NCI-H526 (cell line): ENCODE measurements around the gene ZDHHC7.
"Not testable (repeated sequence)": the region's sequence is repeated elsewhere in the genome, so short reads cannot be mapped to it uniquely, and the experiment has no call there.

ENCODE experiments used
- DNase-seq, 2 experiments: peaks; one replicate each; lab custom pipeline; 2025; lab: John Stamatoyannopoulos, UW

The ZDHHC7 gene

DNA sequence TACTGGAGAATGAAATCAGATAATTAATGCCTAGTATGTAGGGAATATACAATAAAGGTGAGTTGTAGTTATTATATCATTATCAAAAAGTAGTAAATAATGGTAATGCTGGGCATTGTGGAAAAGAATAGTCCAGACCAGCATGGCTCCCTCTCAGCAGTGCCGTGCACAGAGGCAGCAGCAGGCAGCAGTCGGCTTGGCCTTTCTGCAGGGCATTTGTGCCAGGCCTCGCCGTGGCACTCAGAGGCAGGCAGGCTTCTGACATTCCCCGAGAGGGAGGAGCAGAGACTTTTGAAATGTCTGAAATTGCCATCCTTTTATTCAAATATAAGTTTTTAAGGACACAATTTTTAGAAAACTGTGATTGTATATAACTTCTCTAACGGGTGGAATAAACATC lies 31.3 kb upstream of the ZDHHC7 start:
- DNase-seq: no peak

DNA sequence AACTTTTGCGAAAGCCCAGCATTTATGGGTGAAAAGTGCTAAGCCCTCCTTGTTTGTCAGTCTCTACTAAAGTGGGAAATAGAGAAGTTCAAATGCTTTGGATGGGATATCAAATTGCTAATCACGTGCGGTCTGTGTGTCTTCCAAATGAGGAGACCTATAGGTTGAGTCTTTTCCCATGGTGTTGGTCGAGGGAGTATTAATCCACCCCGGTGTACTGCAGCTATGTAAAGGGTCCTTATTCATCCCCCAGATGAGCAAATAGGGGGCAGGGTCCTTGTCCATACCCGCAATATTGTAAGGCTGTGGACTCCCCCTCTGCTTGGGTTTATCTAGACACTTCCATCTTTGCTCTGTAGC lies 30.8 kb upstream of the ZDHHC7 start:
- no peak for DNase-seq

DNA sequence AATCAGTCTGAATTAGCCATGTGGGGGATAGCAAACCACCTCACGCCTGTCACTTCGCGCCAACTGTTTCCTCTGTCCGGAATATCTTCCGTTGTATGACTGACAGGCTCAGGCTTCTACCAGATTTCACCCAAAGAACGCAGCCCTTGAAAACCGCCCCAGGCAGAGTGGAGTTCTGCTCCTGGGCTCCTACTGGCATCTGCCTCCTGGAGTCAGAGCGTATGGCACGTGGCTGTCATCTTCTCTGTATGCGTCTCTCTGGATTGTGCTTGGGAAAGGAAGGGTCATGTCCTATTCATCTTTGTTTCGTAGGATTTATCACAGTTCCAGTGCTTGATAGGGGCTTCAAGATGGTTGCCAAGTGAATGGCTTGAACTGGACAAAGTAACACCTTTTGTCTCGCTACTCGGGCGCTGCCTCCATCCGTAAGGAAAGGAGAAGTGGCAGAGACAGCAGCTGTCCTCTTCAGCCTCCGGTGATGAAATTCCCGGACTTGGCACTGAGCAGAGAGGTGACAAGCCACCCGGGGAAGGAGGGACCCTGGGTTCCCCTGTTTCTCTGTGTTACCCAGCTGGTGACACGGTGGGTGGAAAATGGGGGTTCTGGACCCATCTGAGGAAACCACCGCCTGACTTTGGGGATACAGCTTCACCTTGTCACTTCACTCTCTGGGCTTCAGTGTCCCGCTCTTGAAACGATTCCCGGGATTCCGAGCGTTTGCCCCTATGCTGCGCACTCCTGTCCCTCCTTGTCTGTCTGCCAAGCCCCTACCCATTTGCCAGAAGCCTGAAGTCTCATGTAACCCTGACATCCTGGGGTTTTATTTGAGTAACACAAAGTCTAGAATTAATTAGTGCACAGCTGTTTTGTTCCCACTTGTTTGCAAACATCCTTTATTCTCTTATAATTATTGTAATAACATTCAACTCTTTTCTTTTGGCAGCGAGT lies 30.2 kb upstream of the ZDHHC7 start:
- peak in 1 of 2 experiments; percentile 14 for DNase-seq

DNA sequence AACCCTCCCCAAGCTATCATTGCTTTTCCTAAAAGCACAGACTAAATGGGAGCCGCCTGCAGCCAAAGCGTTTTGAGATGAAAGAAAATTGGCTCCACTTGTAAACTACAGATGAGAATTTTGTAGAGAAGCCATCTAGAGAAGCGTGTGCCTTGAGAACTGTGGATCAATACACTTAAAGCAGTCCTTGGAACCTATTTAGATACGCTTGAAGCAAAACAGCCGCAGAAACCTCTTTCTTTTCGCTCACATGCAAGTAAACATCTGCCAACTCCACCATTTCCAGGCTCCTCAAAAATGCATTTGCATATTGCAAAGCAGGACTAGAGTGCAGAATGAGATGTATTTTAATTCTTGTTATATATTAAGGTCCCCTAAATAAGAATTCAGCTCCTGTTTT lies 29.4 kb upstream of the ZDHHC7 start:
- peak in 1 of 2 experiments; percentile 43 for DNase-seq

DNA sequence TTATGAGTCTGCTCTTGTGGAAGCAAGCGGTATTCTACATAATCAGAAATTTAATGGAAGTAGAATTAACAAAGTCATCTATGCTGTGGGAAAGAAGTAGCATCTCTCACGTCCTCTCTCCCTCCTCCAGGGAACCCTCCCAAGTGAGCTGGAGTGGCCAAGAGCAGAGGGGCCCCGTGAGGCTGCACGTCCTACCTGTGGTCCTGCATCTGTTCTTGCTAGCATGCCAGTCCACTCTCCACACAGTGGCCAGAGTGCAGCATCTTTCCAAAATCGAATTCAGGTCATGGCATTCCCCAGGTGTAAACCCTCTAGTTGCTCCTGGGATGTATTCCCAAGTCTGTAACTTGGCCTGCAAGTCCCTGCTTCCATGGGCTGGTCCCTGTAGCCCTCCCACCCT lies 26.4 kb upstream of the ZDHHC7 start:
- DNase-seq: no peak

DNA sequence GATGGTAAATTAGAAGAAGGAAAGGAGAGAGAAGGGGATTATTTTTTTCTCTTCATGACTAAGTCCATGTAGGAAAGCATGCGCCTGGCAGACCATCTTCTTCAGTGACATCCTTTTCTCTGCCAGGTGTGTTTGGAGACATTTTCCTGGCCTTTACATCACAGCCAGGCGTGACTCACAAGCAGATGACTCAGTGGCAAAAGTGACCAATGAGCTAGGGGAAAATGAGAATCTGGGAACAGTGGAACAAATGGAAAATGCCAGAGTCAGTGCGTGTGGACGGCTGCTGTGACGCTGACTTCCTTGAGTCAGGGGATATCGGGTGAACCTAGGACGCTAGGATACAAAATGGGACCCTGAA lies 25.7 kb upstream of the ZDHHC7 start:
- DNase-seq: no peak

DNA sequence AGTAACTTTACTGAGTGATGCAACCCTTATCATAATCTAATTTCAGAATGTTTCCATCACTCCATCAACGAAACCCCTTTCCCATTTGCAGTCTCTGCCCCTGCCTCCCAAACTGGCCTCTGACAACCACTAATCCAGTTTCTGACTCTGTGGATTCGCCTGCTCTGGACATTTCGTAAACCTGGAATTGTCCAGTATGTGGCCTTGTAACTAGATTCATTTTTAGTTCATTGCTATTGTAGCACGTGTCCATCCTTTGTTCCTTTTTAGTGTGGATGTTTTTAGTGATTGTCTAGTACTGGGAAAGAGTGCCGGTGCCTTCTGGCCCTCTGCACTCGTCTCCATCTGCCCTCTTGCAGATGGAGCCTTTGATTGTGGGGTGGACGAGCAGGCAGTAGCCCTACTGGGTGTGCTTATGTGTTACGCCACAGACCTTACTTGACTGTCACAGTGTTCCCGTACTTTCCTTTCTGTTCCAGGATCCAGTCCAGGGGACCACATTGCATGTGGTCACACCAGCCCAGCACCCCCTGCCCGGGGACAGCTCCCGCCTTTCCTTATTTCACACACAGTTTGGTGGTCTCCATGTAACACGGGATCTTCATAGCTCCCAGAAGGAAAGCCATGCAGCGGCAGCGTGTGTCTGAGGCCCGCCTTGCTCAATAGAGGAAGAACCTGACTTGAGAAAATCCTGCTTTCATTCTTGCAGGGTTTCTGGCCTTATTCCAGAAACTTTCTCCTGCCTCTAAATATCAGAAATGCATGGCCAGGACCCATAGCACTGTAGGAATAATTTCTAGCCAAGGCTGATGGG lies 25.1 kb upstream of the ZDHHC7 start:
- no peak for DNase-seq

DNA sequence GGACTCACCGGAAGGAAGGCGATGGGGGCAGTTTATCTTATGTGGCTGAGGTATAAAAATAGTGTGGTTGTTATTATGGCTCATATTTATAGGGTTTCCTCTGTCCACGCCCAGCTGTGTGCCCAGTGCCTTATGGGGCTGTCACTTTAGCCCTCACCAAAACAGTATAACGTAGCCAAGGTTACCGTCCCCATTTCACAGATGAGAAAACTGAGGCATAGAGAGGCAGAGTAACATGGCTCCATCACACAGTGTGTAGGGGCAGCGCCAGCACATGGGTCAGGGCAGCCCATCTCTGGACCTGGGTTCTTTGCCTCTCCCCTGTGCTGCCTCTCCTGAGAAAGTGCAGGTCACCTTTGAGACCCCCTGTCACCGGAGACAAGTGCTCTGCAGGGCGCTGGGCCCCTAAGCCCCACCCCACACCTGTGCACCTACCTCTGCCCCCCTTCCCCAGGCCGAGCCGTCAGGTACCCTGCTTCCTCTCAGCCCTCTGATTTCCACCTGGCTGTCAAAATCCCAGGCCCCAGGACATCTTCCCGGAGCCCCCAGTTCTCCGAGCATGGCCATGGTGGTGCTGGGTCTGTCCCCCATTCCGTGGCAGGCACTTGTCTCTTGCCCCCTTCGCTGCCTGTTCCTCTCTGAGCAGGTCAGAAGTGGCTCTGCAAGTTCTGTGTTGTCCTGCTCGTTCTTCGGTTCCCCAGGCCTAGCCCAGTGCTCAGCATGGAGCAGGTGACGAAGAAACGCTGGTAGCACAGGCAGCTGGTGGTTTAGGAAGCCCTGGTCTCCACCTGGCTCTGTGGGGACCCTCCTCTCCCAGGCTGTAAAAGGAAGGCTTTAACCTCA lies 23.5 kb upstream of the ZDHHC7 start:
- DNase-seq: no peak

DNA sequence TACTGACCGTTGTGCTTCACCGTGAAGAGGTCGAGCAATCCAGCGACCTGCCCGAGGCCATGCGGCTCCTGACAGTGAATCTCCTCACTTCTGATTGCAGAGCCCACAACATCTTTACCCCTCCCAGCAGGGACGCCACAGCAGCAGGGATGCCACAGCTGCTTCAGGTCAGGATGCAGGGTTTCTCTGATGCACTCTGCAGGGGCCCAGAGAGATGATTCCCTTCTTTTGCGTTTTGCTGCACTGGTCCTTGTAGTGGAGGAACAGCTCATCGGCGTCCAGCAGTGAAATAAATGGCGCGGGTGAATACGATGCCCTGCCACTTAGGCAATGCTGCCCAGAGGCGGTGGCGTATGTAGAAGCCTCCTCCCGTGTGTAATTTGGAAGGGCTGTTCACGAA lies 21.8 kb upstream of the ZDHHC7 start:
- no peak for DNase-seq

DNA sequence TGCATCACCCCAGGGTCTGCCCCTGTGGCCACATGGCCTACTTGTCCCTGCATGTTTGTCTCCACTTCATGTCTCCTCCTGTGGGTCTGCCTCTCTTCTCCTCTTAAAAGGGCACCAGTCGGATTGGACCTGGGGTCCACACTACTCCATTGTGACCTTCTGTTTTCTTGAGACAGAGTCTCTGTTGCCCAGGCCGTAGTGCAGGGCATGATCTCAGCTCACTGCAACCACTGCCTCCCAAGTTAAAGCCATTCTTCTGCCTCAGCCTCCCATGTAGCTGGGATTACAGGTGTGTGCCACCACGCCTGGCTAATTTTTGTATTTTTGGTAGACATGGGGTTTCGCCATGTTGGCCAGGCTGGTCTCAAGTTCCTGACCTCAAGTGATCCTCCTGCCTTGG lies 20.9 kb upstream of the ZDHHC7 start:
- not testable (repeated sequence) for DNase-seq

DNA sequence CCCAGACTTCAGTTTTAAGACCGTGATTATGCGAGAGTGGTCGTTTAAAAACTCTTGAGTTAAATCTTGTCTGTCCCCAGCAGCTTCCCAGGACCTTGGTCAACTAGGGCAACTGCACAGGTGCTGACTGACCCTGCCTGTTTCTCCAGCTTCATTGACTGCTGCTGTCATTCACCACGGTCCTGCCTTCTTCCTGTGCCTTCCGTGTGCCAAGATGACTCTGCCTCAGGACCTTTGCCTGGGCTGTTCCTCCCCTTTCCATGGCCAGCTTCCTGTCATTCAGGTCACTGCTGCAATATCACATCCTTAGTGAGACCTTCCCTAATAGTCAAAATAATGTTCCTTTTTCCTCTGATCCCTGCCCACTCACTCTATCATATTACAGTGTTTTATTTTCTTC lies 20.1 kb upstream of the ZDHHC7 start:
- no peak for DNase-seq

DNA sequence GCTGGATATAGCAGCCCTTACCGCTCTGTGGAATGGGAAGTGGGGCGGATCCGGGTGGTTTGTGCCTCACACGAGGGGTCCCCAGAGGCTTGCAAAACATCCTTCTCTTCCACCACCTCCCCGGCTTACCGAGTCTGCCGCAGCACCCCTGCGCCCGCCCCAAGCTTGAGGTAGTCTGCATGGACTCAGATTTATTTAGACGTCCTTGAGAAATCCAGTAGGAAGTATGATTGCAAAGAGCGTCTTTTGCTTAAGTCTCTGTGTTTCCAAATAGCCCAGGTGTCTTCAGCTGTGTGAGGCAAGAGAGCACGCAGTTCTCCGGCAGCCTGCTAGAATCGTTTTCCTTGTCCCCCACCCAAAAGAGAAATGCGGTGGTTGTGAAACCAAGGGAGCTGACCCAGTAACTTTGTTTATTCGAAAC lies 18.7 kb upstream of the ZDHHC7 start:
- DNase-seq: no peak

DNA sequence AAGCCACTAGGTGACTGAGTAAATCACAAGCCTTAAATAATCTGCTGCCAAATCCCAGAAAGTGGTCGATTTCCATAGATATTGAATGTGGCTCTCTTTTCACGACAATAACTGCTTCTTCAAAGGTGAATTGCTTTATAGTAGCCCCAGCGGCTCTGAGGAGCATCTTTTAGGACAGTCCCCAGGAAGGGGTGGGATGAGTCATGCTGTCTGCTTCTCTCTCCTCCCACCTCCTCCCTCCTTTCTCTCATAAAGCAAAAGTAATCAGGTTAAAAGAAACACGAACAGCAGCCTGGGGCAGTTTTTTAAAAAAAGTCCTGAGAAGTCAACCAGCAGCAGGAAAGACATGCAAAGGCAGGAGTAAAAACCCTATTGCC lies 18.1 kb upstream of the ZDHHC7 start:
- DNase-seq: no peak

DNA sequence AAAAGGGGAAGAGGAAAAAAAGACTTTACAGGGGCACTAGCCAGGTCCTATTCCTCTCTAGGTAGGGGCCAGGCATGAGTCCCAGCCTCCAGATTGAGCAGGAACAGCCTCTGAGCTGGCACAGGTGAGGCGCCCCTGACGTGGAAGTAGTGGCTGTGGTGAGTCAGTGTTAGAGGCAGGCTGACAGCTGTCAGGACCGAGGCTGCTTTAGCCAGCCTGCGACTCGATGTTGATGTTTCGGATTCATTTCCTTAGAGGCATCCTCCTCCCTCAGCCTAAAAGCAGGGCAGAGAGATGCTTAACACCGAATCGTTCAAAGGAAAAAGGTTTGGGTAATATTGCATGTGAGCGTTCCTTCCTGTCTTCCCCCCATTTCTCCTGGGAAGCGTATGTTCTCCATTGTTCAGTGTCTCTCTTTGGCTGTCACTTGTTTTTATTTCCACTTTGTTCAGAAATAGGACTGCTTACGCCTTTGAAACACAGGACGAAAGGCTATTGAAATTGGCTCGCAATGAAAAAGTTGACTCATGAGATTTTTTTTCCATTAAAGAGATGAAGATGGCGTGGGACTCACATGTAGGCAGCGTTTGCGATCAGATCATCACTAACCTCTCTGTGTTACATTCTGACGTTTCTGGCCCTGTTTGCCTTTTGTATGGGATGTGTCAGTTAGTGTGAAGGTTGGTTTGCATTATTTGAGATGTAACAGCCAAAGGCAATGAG lies 17.5 kb upstream of the ZDHHC7 start:
- DNase-seq: peak; percentile 1 to 29

DNA sequence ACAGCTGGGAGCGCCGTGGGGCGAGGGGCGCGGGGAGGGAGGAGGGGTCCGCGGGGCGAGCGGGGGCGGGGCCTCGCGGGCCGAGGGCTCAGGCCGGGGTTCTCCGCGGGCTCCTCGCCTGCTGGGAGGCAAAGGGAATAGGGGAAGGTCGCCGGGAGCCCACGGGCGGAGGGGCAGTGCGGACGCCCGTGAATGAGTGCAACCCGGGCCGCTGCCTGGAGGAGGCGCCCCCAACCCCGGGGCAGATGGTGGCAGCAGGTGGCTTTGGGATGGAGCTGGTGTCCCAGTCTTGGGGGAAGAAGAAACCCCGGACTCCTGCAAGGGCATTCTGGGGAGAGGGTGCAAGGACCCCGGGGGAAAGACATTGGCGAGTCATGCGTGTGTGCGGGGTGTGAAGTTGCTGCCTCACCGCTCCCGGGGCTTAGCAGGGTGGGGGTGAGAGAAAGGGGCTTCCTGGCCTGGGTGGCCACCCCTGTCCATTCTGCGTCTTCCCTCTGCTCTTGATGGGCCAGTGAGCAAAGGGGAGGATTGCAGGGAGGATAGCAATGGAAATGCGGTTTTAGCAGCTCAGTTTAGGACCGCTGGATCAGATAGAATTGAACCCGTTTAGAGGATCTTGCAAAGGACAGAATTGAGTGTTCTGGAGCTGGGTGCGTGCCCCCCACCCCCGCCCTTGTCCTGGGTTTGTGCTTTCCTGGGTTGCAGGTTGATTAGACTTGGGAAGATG lies 16.8 kb upstream of the ZDHHC7 start:
- DNase-seq: peak in 1 of 2 experiments; percentile 40

DNA sequence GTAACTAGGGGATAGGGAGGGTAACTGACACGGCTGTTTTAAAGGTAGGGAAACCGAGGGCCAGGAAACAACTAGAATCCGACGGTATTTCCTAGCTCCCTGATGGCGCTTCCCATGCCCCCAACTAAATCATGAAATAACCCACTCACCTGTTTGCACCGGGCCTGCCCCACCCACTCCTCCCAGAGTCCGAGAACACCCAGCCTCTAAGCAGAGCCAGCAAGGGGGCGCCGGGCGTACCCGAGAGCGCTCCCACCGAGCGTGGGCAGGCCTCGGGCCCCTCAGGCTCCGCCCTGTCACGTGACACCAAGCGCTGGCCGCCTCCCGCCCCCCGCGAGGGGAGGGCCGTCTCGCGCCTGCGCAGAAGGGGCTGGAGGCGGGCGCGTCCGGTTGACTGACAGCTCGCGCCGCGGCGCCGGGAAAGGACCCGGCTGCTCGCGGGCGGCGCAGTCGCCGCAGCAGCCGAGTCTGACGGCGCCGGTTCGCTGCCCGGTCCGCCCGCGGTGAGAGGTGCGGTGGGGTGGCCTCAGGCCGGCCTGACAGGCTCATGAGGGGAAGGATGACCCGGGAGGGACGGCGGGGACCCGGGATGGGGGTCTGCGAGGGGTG lies 16.1 kb upstream of the ZDHHC7 start, which contains the start of gene KIAA0513:
Gene KIAA0513 (plus strand): TSS at position 447 of the 609 bp plus-strand sequence. CDS start 39,277 bp downstream, outside the sequence.
- DNase-seq: peak; percentile 55 to 91

DNA sequence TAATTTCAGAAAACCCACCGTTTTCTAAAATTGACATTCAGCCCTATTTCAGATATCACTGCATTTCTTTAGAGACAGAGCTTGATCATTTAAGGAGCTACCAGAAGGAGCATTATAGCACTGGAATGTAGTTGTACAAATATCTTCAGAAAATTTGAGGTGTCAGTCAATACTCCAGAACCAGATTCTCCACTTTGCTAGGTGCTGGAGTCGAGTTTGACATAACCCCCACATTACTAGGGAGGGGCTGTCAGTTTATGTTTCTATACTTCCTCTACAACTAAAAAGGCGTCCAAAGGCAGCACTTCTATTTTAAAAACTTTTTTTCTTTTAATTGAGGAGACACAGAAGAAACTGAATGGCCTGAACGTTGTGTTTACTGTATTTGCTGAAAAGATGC lies 15.4 kb upstream of the ZDHHC7 start:
- DNase-seq: no peak

DNA sequence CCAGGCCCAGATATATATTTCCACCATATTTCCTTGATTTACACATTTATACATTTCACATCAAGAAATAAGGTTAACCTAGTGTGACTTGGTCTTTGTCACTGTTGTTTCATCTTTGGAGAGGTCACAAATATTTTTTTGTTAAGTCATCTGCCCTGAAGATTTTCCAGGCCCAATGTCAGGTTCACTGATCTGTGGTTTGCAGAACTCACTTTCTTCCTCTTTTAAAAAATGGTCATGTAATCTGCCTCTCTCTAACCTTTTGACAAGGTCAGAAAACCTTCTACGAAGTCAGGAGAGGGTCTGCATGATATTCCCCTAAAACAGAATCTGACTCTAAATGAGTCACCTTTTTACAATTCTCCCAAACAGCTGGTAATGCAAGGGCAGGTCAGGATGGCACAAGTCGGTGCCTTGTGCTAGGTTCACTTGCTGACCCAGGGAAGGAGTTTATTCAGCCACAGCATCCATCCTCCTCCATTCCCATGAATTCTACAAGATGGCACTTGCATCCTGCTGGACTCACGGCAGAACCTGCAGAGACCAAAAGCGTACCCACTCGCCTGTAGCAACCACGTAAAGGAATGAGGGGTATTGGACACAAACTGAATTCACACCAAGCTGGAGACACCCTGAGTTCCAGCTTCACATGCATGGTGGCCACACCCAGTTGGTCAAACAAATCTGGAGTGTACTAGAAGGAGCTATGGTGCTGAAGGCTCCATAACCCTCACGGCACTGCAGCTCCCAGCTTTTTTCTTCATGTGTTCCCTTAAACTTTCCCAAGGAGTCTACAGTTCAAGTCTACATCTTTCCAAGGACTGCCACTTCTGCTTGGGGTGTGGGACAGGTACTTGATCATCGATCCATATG lies 14.7 kb upstream of the ZDHHC7 start:
- DNase-seq: no peak

DNA sequence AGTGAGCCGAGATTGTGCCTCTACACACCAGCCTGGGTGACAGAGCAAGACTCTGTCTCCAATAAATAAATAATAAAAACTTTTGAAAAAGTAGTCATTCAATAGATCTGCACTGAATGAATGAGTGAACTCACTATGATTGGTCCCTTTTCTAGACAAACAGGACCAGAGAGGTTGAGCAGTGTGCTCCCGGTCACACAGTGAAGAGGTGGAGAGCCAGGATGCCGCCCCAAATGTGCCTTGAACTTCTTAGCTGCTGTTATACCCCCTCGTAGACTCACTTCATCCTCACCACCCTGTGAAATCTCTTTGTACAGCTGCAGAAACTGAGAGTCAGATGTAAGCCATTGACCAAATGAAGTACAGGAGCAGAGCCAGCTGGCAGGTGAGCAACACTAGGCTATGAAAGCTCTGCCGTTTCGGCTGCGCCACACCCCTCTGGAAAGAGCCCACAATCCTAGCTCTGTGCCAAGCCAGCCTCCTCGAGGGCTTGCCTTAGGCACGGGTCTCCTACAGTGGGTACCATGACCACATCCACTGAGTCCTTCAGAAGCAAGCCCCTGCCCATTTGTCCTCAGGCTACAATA lies 8.4 kb upstream of the ZDHHC7 start:
- no peak for DNase-seq
